HG03103 (cell line): ENCODE measurements around the gene FIBCD1.

Experiments used
- ATAC-seq: cut with Tn5 transposase; IDR thresholded peaks from one replicate; pipeline ENCODE4 v1.9.1; 2021; ENCODE audit warnings: low read depth; ENCODE audit not compliant: unreplicated experiment

Gene FIBCD1

GRCh38 chr9:130884111-130884531, 54.9 kb downstream of the FIBCD1 start:
- no peak for ATAC-seq

GRCh38 chr9:130883479-130883878, 55.6 kb downstream of the FIBCD1 start:
- ATAC-seq = no peak

GRCh38 chr9:130882696-130883225, 56.3 kb downstream of the FIBCD1 start:
- no peak for ATAC-seq

- ATAC-seq = no peak
Observed at GRCh38 chr9:130881516-130881915, 57.5 kb downstream of the FIBCD1 start.

GRCh38 chr9:130880599-130881220, 58.3 kb downstream of the FIBCD1 start:
- ATAC-seq = no peak

- no peak for ATAC-seq
Observed at GRCh38 chr9:130879863-130880411, 59.1 kb downstream of the FIBCD1 start.

GRCh38 chr9:130878295-130878694, 60.8 kb downstream of the FIBCD1 start:
- ATAC-seq = no peak

GRCh38 chr9:130877300-130877699, 61.7 kb downstream of the FIBCD1 start:
- no peak for ATAC-seq

- ATAC-seq = no peak
Observed at GRCh38 chr9:130874783-130875182, 64.3 kb downstream of the FIBCD1 start.

- no peak for ATAC-seq
Observed at GRCh38 chr9:130873966-130874365, 65.1 kb downstream of the FIBCD1 start.

- no peak for ATAC-seq
Observed at GRCh38 chr9:130872912-130873503, 66.0 kb downstream of the FIBCD1 start.

- ATAC-seq = no peak
Observed at GRCh38 chr9:130872508-130872907, 66.5 kb downstream of the FIBCD1 start.

- ATAC-seq = no peak
Observed at GRCh38 chr9:130872093-130872492, 67.0 kb downstream of the FIBCD1 start.

- ATAC-seq = no peak
Observed at GRCh38 chr9:130871395-130872062, 67.5 kb downstream of the FIBCD1 start.

GRCh38 chr9:130870491-130871381, 68.3 kb downstream of the FIBCD1 start:
- peak; percentile 61 for ATAC-seq

GRCh38 chr9:130869250-130869649, 69.8 kb downstream of the FIBCD1 start:
- ATAC-seq = no peak

- no peak for ATAC-seq
Observed at GRCh38 chr9:130868230-130868629, 70.8 kb downstream of the FIBCD1 start.

GRCh38 chr9:130867556-130867955, 71.5 kb downstream of the FIBCD1 start:
- no peak for ATAC-seq

GRCh38 chr9:130866474-130866965, 72.5 kb downstream of the FIBCD1 start:
- no peak for ATAC-seq

GRCh38 chr9:130865921-130866320, 73.1 kb downstream of the FIBCD1 start:
- ATAC-seq = no peak
